GM12801 (cell line): ENCODE results near the gene MADD.

Experiments used
- TF ChIP-seq, protein P1 (sequence below): IDR thresholded peaks from one replicate; pipeline ENCODE4 v1.5.1; 2011; ENCODE audit warnings: control low read depth; ENCODE audit not compliant: insufficient read length; ENCODE audit errors: extremely low read depth

Gene MADD

DNA sequence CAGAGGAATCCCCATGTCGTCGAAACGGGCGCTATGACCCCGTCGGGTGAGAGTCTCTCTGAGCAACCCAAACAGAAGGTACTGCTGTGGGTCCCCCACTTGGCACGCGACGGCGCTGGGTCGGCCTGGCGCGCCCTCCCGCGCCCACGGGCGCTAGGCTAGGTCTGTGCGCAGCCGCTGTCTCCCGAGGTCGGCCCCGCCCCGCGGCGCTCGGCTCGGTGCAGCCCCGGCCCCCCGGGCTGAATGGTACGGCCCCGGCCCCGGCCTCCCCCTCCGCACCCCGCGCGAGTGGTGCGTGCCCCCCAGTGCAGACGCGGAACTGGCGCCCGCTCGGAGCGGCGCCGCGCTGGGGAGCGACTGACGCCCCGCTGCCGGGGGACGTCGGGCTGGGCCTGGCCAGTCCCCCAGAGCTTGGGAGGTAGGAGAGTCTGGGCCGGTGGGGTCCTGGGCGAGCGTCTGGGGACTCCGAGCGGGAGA is at the start of gene MADD:
Gene MADD, plus strand, starts transcription at position 305 of the 477 bp plus-strand sequence.
- TF ChIP-seq, protein P1, sequence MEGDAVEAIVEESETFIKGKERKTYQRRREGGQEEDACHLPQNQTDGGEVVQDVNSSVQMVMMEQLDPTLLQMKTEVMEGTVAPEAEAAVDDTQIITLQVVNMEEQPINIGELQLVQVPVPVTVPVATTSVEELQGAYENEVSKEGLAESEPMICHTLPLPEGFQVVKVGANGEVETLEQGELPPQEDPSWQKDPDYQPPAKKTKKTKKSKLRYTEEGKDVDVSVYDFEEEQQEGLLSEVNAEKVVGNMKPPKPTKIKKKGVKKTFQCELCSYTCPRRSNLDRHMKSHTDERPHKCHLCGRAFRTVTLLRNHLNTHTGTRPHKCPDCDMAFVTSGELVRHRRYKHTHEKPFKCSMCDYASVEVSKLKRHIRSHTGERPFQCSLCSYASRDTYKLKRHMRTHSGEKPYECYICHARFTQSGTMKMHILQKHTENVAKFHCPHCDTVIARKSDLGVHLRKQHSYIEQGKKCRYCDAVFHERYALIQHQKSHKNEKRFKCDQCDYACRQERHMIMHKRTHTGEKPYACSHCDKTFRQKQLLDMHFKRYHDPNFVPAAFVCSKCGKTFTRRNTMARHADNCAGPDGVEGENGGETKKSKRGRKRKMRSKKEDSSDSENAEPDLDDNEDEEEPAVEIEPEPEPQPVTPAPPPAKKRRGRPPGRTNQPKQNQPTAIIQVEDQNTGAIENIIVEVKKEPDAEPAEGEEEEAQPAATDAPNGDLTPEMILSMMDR: no peak

DNA sequence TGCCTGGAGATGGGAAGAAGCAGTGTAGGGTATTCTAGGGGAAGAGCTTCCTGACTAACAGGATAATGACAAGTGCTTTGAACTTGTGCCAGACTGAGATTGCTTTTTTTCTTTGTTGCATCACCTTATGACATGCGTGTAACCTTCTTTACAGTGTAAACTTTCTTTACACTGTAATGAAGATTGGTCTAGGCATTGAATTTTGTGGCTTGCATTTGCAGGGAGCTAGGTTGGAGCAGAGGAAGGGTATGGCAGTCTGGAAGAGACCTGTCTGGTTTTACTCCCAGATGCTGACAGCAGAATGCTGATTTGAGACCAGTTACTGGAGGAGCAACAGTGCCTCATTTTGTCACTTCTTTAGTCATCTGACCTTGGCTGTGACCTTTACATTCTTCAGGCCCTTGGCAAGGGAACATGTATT is 49.5 kb upstream of the MADD start:
- TF ChIP-seq, protein P1: no peak

DNA sequence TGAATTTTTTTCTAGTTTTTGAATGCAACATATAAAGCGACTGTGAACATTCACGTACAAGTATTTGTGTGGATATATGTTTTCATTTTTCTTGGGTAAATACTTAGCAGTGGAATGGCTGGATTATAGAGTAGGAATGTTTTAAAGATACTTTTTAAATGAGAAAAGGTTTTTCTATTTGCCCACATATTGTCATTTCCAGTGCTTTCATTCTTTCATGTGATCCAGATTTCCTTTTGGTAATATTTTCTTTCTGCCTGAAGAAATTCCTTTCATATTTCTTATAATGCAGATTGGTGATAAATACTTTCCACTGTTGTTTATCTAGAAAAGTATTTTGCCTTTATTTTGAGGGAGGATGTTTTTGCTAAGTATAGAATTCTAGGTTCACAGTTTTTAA is 47.2 kb upstream of the MADD start:
- TF ChIP-seq, protein P1: no peak

DNA sequence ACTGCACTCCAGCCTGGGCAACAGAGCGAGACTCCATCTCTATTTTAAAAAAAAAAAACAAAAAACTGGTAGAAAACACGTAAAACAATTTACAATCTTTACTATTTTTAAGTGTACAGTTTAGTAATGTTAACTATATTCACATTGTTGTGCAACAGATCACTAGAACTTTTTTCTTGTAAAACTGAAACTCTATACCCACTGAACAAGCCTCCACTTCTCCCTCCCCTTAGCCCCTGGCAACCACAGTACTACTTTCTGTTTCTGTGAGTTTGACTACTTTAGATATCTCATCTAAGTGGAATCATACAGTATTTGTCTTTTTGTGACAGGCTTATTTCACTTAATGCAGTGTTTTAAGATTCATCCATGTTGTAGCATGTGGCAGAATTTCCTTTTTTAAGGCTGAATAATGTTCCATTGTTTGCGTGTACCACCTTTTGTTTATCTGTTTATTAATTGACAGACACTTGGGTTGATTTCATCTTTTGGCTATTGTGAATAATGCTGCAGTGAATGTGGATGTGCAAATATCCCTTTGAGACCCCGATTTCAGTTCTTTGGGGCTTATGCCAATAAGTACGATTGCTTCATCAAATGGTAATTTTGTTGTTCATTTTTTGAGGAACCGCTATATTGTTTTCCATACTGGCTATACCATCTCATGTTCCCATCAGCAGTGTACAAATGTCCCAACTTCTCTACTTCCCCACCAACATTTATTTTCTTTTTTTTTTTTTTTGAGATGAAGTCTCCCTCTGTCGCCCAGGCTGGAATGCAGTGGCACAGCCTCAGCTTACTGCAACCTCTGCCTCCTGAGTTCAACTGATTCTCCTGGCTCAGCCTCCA is 44.2 kb upstream of the MADD start:
- TF ChIP-seq, protein P1: no peak

DNA sequence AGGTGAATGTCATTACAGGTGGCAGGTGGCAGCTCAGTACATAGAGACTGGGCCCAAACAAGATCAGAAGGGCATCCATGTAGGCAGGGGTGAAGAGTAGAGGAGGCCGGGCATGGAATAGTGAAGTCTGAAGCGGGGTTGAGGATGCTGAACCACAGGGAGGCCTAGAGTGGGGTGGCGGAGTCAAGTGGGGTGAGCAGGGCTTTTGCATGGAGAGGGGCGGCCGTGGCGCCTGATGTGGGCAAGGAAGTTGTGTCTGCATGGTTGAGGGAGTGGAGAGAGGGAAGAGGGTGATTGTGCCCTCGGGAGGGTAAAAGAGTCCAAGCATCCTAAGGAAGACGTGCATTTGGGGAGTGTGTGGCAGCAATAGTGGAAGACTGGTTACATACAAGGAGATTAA is 40.8 kb upstream of the MADD start:
- TF ChIP-seq, protein P1: no peak

DNA sequence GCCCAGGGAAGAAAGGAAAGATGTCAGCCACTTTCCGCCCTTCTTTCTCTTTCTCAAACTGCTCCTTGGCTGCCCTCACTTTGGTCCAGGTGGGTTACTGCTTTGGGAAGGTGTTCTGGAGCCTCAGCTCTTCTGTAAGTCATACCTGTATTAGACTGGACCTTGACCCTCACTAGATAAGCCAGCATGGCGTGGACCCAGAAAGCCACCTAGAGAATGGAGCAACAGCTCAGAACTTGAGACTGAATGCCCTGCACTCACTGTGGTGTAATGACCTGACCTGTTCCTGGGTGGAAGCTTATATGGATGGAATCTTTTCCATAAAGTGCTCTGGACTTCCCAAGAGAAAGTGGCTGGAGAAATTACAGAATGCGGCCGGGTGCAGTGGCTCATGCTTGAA is 36.9 kb upstream of the MADD start:
- TF ChIP-seq, protein P1: no peak

DNA sequence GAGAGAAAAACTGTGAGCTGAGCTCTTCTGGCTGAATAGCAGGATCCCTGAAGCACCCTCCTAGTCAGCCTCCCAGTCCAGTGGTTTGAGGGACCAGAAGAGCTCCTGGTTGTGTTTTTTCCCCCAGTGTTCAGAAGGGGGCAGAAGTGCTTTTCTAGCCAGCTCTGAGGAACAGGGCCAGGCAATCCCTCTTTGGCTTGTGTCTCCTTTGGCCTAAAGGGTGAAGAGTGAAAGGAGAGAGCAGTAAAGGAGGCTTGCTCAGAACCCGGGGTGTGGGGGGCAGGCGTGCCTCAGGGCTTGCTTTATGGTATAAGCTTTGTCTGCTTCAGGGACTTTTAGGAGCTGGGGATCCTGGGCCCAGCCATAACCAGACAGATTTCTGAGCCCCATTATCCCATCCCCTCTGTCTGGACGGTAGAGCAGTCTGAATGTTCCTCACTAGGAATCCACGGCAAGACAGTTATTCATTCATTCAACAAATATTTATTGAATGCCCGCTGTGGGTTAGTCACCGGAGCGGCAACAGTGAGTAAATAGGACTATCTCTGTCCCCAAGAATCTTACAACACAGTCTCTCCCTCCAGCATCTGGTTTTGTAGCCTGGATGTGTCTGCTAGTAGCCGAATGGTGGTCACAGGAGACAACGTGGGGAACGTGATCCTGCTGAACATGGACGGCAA is 35.8 kb upstream of the MADD start:
- TF ChIP-seq, protein P1: no peak
